SK-N-SH treated with all-trans-retinoic acid at 6 μM for 48 hours (cell line): ENCODE results near the gene OR7G1.

Source experiments
- ATAC-seq: fragments of 200-7000 bp; cut with Tn5 transposase; 3 replicates; pipeline ENCODE4 v1.9.1; 2020; ENCODE audit warnings: mild to moderate bottlenecking, moderate library complexity
- ARNTL ChIP-seq: fragments of 450-650 bp; formaldehyde crosslinking; IDR thresholded peaks from 2 replicates; pipeline ENCODE4 v1.5.0; 2020; ENCODE audit warnings: low read depth, mild to moderate bottlenecking, moderate library complexity, borderline replicate concordance
- BACH2 ChIP-seq: fragments of 250-450 bp; sonication (Bioruptor Pico); IDR thresholded peaks from 2 replicates; pipeline ENCODE4 v1.9.0; 2021; ENCODE audit warnings: mild to moderate bottlenecking, borderline replicate concordance
- CREB5 ChIP-seq: fragments of 250-450 bp; sonication (Bioruptor Pico); IDR thresholded peaks from 2 replicates; pipeline ENCODE4 v1.5.1; 2020; ENCODE audit warnings: low read depth, mild to moderate bottlenecking, moderate library complexity
- CSDC2 ChIP-seq: fragments of 250-450 bp; sonication (Bioruptor Pico); IDR thresholded peaks from 2 replicates; pipeline ENCODE4 v1.5.0; 2020; ENCODE audit warnings: mild to moderate bottlenecking, moderate library complexity
- ESRRG ChIP-seq: fragments of 250-450 bp; sonication (Bioruptor Pico); IDR thresholded peaks from 2 replicates; pipeline ENCODE4 v1.6.1; 2021; ENCODE audit warnings: mild to moderate bottlenecking
- GLIS3 ChIP-seq: fragments of 250-450 bp; sonication (Bioruptor Pico); IDR thresholded peaks from 2 replicates; pipeline ENCODE4 v1.5.0; 2020; ENCODE audit warnings: mild to moderate bottlenecking, moderate library complexity
- ISL1 ChIP-seq: fragments of 250-450 bp; sonication (Bioruptor Pico); IDR thresholded peaks from 2 replicates; pipeline ENCODE4 v2.1.2; 2022; ENCODE audit warnings: mild to moderate bottlenecking, moderate library complexity
- PATZ1 ChIP-seq: fragments of 250-450 bp; sonication (Bioruptor Pico); IDR thresholded peaks from 2 replicates; pipeline ENCODE4 v1.8.0; 2020; ENCODE audit warnings: mild to moderate bottlenecking, moderate library complexity, borderline replicate concordance
- POU6F1 ChIP-seq: fragments of 250-450 bp; sonication (Bioruptor Pico); IDR thresholded peaks from 2 replicates; pipeline ENCODE4 v1.8.0; 2021; ENCODE audit warnings: low read depth, mild to moderate bottlenecking, moderate library complexity, borderline replicate concordance
- PPARA ChIP-seq: fragments of 250-450 bp; sonication (Bioruptor Pico); IDR thresholded peaks from 2 replicates; pipeline ENCODE4 v1.5.0; 2020; ENCODE audit warnings: mild to moderate bottlenecking, borderline replicate concordance
- SNAI2 ChIP-seq: fragments of 250-450 bp; sonication (Bioruptor Pico); IDR thresholded peaks from 2 replicates; pipeline ENCODE4 v1.5.0; 2020; ENCODE audit warnings: mild to moderate bottlenecking, moderate library complexity
- TCF4 ChIP-seq: fragments of 250-450 bp; sonication (Bioruptor Pico); IDR thresholded peaks from 2 replicates; pipeline ENCODE4 v1.8.0; 2021; ENCODE audit warnings: mild to moderate bottlenecking, moderate library complexity, borderline replicate concordance
- TOX ChIP-seq: fragments of 250-450 bp; sonication (Bioruptor Pico); IDR thresholded peaks from 2 replicates; pipeline ENCODE4 v1.8.0; 2021; ENCODE audit warnings: mild to moderate bottlenecking, moderate library complexity, borderline replicate concordance
- TSHZ2 ChIP-seq: fragments of 250-450 bp; sonication (Bioruptor Pico); IDR thresholded peaks from 2 replicates; pipeline ENCODE4 v1.5.0; 2020; ENCODE audit warnings: mild to moderate bottlenecking, moderate library complexity
- ZC3H10 ChIP-seq: fragments of 250-450 bp; sonication (Bioruptor Pico); IDR thresholded peaks from 2 replicates; pipeline ENCODE4 v1.5.1; 2021; ENCODE audit warnings: mild to moderate bottlenecking, moderate library complexity
- ZFP3 ChIP-seq: fragments of 250-450 bp; sonication (Bioruptor Pico); IDR thresholded peaks from 2 replicates; pipeline ENCODE4 v1.5.0; 2020; ENCODE audit warnings: mild to moderate bottlenecking, moderate library complexity
- ZFP30 ChIP-seq: fragments of 450-650 bp; formaldehyde crosslinking; IDR thresholded peaks from 2 replicates; pipeline ENCODE4 v1.5.0; 2022; ENCODE audit warnings: mild to moderate bottlenecking, moderate library complexity
- ZNF565 ChIP-seq: fragments of 450-650 bp; formaldehyde crosslinking; conservative IDR thresholded peaks from 2 replicates; pipeline ENCODE4 v1.5.0; 2020; ENCODE audit warnings: low read depth, mild to moderate bottlenecking, moderate library complexity
- ZNF70 ChIP-seq: fragments of 450-650 bp; formaldehyde crosslinking; IDR thresholded peaks from 2 replicates; pipeline ENCODE4 v1.5.0; 2020; ENCODE audit warnings: mild to moderate bottlenecking, moderate library complexity
- ZNF8 ChIP-seq: fragments of 450-650 bp; formaldehyde crosslinking; IDR thresholded peaks from 2 replicates; pipeline ENCODE4 v1.5.0; 2020; ENCODE audit warnings: mild to moderate bottlenecking, moderate library complexity
- TF ChIP-seq, protein P1 (sequence below): fragments of 250-450 bp; sonication (Bioruptor Pico); IDR thresholded peaks from 2 replicates; pipeline ENCODE4 v1.5.1; 2021; ENCODE audit warnings: mild to moderate bottlenecking, moderate library complexity

Gene OR7G1

GRCh38 chr19:9130965-9131364, 15.4 kb upstream of the OR7G1 start:
- ATAC-seq, result no peak
- TF ChIP-seq ZFP3 (CRISPR knock-in tag) (no peak), PATZ1 (no peak), CSDC2 (no peak), ZNF70 (no peak), TOX (CRISPR knock-in tag) (no peak), CREB5 (CRISPR knock-in tag) (no peak), ZC3H10 (no peak), ZNF8 (CRISPR knock-in tag) (no peak), ESRRG (CRISPR knock-in tag) (no peak), BACH2 (no peak), GLIS3 (CRISPR knock-in tag) (no peak), SNAI2 (CRISPR knock-in tag) (no peak), ARNTL (CRISPR knock-in tag) (no peak), ISL1 (CRISPR knock-in tag) (no peak), ZNF565 (no peak), ZFP30 (no peak), TSHZ2 (CRISPR knock-in tag) (no peak), PPARA (no peak), POU6F1 (CRISPR knock-in tag) (no peak)
- TF ChIP-seq, protein P1, sequence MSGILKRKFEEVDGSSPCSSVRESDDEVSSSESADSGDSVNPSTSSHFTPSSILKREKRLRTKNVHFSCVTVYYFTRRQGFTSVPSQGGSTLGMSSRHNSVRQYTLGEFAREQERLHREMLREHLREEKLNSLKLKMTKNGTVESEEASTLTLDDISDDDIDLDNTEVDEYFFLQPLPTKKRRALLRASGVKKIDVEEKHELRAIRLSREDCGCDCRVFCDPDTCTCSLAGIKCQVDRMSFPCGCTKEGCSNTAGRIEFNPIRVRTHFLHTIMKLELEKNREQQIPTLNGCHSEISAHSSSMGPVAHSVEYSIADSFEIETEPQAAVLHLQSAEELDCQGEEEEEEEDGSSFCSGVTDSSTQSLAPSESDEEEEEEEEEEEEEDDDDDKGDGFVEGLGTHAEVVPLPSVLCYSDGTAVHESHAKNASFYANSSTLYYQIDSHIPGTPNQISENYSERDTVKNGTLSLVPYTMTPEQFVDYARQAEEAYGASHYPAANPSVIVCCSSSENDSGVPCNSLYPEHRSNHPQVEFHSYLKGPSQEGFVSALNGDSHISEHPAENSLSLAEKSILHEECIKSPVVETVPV (CRISPR knock-in tag), result no peak

- ATAC-seq, result no peak; the same call in 2 of the 3 replicates
- no peak for TF ChIP-seq ZC3H10
- TF ChIP-seq PATZ1, result no peak
- no peak for TF ChIP-seq ARNTL (CRISPR knock-in tag)
- TF ChIP-seq CREB5 (CRISPR knock-in tag), result no peak
- TF ChIP-seq CSDC2, result no peak
- no peak for TF ChIP-seq ISL1 (CRISPR knock-in tag)
- no peak for TF ChIP-seq ZNF8 (CRISPR knock-in tag)
- TF ChIP-seq ZFP30, result no peak
- no peak for TF ChIP-seq TCF4 (CRISPR knock-in tag)
These were observed 12.6 kb upstream of the OR7G1 start for GRCh38 chr19:9128171-9128570.
